ENCODE measurements around the gene CISD3.

Gene CISD3

DNA sequence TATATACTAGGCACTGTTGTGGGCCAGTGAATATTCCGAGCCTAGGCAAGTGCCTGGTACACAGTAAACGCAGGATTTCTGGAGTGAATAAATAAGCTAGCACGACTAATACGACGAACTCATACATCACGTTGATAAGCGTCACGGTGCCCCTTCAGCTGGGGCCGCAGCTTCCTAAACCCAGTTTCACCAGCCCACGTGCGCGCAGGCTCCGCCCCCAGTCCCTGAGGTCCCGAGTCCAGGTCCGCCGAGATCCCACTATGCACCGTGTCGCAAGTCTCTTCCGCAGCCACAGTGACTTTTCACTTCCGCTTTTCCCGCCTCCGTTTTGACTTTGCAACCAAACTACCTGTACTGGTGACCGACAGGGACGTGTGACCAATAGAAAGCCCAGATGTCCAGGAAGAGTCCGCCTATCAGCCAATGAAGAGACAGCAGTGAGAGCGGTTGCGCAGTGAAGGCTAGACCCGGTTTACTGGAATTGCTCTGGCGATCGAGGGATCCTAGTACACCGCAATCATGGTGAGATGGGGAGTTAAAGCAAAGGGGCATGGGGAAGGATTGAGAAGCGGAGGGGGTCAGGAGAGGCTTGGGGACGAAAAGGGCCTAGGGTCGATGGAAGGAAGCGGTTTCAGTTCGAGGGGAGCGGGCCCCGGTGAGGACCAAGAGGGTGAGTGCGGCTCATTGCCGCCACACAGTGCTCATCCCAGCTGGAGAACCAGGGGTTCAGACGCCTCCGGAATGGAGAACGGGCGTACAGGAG lies 22.3 kb downstream of the CISD3 start, which contains the start of gene PSMB3:
PSMB3 (plus strand) TSS at position 434 of the 763 bp plus-strand sequence; CDS start at position 520, 86 bp downstream.
- Histone ChIP-seq H3K4me3 (ENCODE audit: extremely low read depth, insufficient read depth, low read length, poor library complexity, severe bottlenecking) (peak within 1 kb of the TSS; percentile 91), H3K36me3 (ENCODE audit: control insufficient read depth, insufficient read depth, low read length) (peaks cover 36% of the 10 kb centered on the region), H3K9me3 (ENCODE audit: control insufficient read depth, low read length) (no peaks in the 10 kb centered on the region), H3K4me1 (ENCODE audit: control insufficient read depth, insufficient read depth, low read length, poor library complexity, severe bottlenecking) (no peaks in the 10 kb centered on the region), H3K27ac (ENCODE audit: low read depth, low read length, severe bottlenecking) (peak within 1 kb of the TSS; percentile 62)
- 0% methylated on average over 31 to 42 of the region's 44 CpGs for WGBS, 2 experiments (ENCODE audit: insufficient coverage in 2 of 2)

DNA sequence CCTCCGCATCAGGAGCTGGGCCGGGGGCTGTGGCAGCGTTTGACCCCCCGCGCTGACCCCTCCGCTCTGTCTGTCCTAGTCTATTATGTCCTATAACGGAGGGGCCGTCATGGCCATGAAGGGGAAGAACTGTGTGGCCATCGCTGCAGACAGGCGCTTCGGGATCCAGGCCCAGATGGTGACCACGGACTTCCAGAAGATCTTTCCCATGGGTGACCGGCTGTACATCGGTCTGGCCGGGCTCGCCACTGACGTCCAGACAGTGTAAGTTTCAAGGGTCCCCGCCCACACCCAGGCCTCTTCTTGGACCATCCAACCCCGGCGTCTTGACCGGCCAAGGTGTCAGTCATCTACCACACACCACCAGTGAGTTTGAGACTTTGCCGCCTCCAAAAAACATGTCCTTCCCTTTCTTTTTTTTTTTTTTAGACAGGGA lies 22.9 kb downstream of the CISD3 start:
- Histone ChIP-seq H3K4me1 (ENCODE audit: control insufficient read depth, insufficient read depth, low read length, poor library complexity, severe bottlenecking) (no peaks in the 10 kb centered on the region), H3K27ac (ENCODE audit: low read depth, low read length, severe bottlenecking) (peak overlapping the region; percentile 51), H3K4me3 (ENCODE audit: extremely low read depth, insufficient read depth, low read length, poor library complexity, severe bottlenecking) (peak overlapping the region; percentile 91), H3K36me3 (ENCODE audit: control insufficient read depth, insufficient read depth, low read length) (peaks cover 42% of the 10 kb centered on the region), H3K9me3 (ENCODE audit: control insufficient read depth, low read length) (no peaks in the 10 kb centered on the region)
- WGBS, 2 experiments (ENCODE audit: insufficient coverage in 2 of 2), result 10 to 12% methylated on average over 19 to 22 of the region's 22 CpGs

DNA sequence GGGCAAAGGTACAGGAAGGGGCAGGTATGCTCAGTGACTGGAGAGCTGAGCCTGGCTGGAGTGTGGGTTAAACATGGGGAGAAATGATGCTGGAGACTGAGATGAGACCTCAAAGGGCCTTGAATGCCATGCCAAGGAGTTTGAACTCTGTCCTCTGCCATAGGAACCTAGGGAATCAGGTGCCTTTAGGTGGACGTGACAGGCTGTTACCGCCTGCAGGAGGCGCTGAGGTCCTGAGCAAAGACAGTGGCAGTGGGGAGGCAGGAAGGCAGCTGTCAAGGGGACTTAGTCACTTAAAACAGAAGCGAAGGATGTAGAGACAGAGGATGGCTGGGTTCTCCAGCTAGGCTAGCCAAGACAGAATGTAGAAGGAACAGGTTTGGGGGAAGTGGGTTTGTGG lies 31.5 kb downstream of the CISD3 start:
- Histone ChIP-seq H3K9me3 (ENCODE audit: control insufficient read depth, low read length) (no peaks in the 10 kb centered on the region), H3K27ac (ENCODE audit: low read depth, low read length, severe bottlenecking) (no peak overlapping the region), H3K36me3 (ENCODE audit: control insufficient read depth, insufficient read depth, low read length) (peaks cover 89% of the 10 kb centered on the region), H3K4me3 (ENCODE audit: extremely low read depth, insufficient read depth, low read length, poor library complexity, severe bottlenecking) (no peak overlapping the region), H3K4me1 (ENCODE audit: control insufficient read depth, insufficient read depth, low read length, poor library complexity, severe bottlenecking) (no peaks in the 10 kb centered on the region)
- WGBS, 2 experiments (ENCODE audit: insufficient coverage in 2 of 2), result 81 to 90% methylated on average over 4 of the region's 4 CpGs

DNA sequence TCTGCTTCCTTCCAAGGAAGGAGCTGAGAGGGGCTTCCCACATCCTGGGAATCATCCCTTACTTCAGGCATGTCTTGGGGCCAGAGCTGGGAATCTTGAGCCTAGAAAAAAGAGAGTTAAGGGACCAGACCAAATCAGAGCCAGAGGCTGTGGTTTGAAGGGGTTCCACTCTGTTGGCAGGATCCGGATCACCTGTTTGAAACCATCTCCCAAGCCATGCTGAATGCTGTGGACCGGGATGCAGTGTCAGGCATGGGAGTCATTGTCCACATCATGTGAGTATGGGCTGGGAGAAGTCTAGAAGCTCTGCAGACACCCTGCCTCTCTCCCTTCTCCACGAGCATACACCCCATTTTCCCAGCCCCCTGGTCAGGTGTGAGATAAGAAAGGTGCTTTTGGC lies 32.1 kb downstream of the CISD3 start:
- WGBS, 2 experiments (ENCODE audit: insufficient coverage in 2 of 2), result 94 to 95% methylated on average over 2 of the region's 3 CpGs
- Histone ChIP-seq H3K4me1 (ENCODE audit: control insufficient read depth, insufficient read depth, low read length, poor library complexity, severe bottlenecking) (no peaks in the 10 kb centered on the region), H3K27ac (ENCODE audit: low read depth, low read length, severe bottlenecking) (no peak overlapping the region), H3K36me3 (ENCODE audit: control insufficient read depth, insufficient read depth, low read length) (peaks cover 89% of the 10 kb centered on the region), H3K9me3 (ENCODE audit: control insufficient read depth, low read length) (no peaks in the 10 kb centered on the region), H3K4me3 (ENCODE audit: extremely low read depth, insufficient read depth, low read length, poor library complexity, severe bottlenecking) (no peak overlapping the region)

DNA sequence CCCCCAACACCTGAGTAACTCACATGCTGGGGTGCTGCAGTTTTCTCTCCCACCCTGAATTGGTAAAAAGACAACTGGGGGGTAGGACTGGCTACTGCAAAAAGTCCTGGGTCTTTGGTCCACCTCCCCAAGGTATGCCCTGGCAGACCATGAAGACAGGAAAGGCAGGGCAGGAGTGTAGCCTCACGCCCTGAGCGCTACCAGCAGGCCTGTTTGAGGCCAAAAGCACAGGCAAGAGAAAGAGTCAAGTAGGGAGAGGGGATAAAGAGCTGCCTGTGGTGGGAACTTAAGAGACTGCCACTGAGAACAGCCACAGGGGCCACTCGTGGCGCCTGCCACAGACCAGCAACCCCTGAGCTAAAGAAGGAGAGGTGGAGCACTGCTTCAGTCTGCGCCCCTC lies 36.2 kb downstream of the CISD3 start:
- Histone ChIP-seq H3K9me3 (ENCODE audit: control insufficient read depth, low read length) (no peaks in the 10 kb centered on the region), H3K36me3 (ENCODE audit: control insufficient read depth, insufficient read depth, low read length) (peaks cover 92% of the 10 kb centered on the region), H3K27ac (ENCODE audit: low read depth, low read length, severe bottlenecking) (no peak overlapping the region), H3K4me3 (ENCODE audit: extremely low read depth, insufficient read depth, low read length, poor library complexity, severe bottlenecking) (no peak overlapping the region), H3K4me1 (ENCODE audit: control insufficient read depth, insufficient read depth, low read length, poor library complexity, severe bottlenecking) (peaks cover 4% of the 10 kb centered on the region)
- 94 to 96% methylated on average over 5 of the region's 5 CpGs for WGBS, 2 experiments (ENCODE audit: insufficient coverage in 2 of 2)

DNA sequence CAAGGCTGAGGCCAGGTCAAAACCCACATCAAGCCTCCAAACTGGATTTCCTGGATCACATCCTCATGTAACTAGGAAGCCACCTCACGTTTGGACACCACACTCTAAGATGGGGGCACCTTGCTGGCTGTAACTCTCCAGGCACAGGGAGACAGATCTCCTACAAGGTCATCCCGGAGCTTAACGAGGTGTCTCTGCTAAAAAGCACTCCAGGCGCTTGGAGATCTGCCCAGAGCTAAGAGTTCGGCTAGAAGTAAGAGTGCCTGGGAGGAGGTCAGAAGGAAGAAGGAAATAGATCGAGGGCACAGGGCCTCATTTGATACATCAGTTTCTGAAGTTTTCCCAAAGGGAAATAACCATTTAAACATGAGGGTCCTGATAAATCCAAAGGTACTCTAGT lies 38.3 kb downstream of the CISD3 start:
- 94% methylated on average over 4 to 6 of the region's 6 CpGs for WGBS, 2 experiments (ENCODE audit: insufficient coverage in 2 of 2)
- Histone ChIP-seq H3K27ac (ENCODE audit: low read depth, low read length, severe bottlenecking) (no peak overlapping the region), H3K9me3 (ENCODE audit: control insufficient read depth, low read length) (no peaks in the 10 kb centered on the region), H3K4me3 (ENCODE audit: extremely low read depth, insufficient read depth, low read length, poor library complexity, severe bottlenecking) (no peak overlapping the region), H3K4me1 (ENCODE audit: control insufficient read depth, insufficient read depth, low read length, poor library complexity, severe bottlenecking) (peaks cover 4% of the 10 kb centered on the region), H3K36me3 (ENCODE audit: control insufficient read depth, insufficient read depth, low read length) (peaks cover 94% of the 10 kb centered on the region)

DNA sequence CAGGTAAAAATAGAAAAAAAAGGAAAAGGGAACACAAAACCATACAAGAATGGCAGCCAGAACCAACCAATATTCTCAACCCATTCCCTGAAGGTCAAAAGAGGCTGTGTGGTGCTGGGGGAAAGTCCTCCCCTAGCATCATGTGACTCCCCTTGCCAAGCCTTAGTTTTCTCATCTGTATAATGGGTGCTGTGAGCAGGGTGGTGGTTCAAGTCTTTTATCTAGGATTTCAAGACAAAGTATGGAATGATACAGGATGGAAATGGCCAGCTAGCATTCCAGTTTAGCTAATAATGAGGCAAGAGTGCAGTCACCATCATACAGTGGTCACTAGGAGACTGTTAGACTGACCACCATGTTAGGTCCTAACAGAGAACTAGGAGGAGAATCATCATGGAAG lies 43.1 kb downstream of the CISD3 start:
- no peaks in the 10 kb centered on the region for H3K9me3 ChIP-seq (ENCODE audit: control insufficient read depth, low read length)
- peaks cover 95% of the 10 kb centered on the region for H3K36me3 ChIP-seq (ENCODE audit: control insufficient read depth, insufficient read depth, low read length)
- H3K4me1 ChIP-seq (ENCODE audit: control insufficient read depth, insufficient read depth, low read length, poor library complexity, severe bottlenecking), result no peaks in the 10 kb centered on the region
- H3K27ac ChIP-seq (ENCODE audit: low read depth, low read length, severe bottlenecking), result no peak overlapping the region
- H3K4me3 ChIP-seq (ENCODE audit: extremely low read depth, insufficient read depth, low read length, poor library complexity, severe bottlenecking), result no peak overlapping the region

DNA sequence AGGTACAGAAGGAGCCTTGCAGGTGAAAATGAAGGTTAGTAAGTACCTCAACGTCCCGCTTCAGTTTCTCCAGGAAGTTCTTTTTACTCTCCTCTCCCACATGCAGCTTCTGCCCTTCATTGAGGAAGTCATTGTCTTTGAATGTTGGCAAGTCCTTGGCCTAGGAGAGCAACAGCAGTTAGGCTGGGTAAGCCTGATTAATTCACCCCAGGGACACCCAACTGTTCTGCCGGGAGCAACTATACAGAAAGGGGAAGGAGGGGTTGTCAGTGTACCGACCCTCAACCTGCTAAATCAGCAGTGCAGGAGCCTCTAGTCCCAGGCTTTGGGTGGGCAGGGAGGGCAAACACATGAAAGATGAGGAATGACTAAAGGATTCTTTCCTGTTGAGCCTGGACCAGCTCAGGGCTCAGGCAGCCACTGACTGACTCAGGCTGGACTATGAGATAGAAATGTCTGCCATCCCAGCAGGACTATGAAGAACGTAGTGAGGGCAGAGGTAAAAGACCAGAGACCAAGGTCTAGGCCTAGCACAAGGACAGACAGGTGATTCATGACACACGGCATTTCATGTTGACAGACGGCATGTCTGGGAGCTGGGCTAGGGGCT lies 47.6 kb downstream of the CISD3 start:
- Histone ChIP-seq H3K9me3 (ENCODE audit: control insufficient read depth, low read length) (no peaks in the 10 kb centered on the region), H3K27ac (ENCODE audit: low read depth, low read length, severe bottlenecking) (no peak overlapping the region), H3K36me3 (ENCODE audit: control insufficient read depth, insufficient read depth, low read length) (peaks cover 96% of the 10 kb centered on the region), H3K4me3 (ENCODE audit: extremely low read depth, insufficient read depth, low read length, poor library complexity, severe bottlenecking) (no peak overlapping the region), H3K4me1 (ENCODE audit: control insufficient read depth, insufficient read depth, low read length, poor library complexity, severe bottlenecking) (no peaks in the 10 kb centered on the region)
- WGBS, 2 experiments (ENCODE audit: insufficient coverage in 2 of 2), result 72 to 78% methylated on average over 5 of the region's 7 CpGs

DNA sequence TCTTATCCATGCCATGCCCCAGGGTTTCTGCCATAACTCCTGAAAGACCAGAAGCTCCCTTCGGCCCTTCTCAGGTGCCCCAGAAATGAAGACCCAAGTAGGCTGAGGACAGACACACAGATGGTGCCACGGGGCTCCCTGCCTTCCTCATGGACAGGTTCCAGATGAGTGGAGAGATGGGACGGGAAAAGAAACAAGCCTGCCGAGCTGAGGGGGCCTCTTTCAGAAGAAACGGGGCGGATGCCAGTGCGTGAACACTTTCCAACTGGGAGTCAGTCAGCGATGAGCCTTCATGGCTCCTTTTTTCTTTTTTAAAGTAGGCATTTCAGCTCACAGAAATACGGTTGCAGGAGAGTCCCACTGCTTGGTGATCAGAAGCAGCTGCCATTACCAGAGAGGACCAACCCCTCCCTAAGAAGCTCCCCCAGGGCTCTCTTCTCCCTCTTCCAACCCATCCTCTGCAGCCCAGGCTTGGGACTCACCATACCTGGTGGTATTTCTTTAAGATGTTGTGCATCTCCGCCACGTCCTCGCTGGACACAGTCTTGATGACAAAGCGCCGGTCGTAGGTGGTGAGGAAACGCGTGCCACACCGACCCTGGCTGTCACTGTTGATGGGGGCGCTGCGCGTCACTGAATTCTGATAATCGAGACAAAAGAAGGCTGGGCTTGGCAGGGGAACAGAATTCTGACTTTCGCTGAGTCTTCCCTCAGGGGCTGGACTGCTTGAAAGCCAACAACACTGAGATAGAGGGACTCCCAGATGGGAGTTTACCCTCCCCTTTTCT lies 50.0 kb downstream of the CISD3 start:
- no peaks in the 10 kb centered on the region for H3K9me3 ChIP-seq (ENCODE audit: control insufficient read depth, low read length)
- H3K27ac ChIP-seq (ENCODE audit: low read depth, low read length, severe bottlenecking), result no peak overlapping the region
- H3K4me1 ChIP-seq (ENCODE audit: control insufficient read depth, insufficient read depth, low read length, poor library complexity, severe bottlenecking), result no peaks in the 10 kb centered on the region
- no peak overlapping the region for H3K4me3 ChIP-seq (ENCODE audit: extremely low read depth, insufficient read depth, low read length, poor library complexity, severe bottlenecking)
- peaks cover 96% of the 10 kb centered on the region for H3K36me3 ChIP-seq (ENCODE audit: control insufficient read depth, insufficient read depth, low read length)
- 96 to 97% methylated on average over 22 of the region's 23 CpGs for WGBS, 2 experiments (ENCODE audit: insufficient coverage in 2 of 2)

DNA sequence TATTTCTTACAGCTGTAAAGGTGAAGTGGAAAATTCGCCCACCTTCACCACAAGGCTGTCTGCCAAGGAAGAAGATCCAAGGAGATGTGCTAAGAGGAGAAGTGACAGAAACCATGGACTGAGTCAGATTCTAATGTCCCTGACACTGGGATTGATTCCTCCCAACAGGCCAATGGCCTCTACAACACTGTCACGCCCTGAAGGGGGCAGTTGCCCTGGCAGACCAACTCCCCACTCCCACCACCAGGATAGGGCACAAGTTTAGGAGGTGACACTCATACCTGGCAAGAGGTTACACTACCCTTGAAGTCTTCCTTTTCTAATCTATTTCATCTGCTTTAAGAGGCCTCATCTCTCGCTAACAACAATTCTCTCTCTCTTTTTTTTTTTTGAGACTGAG lies 53.1 kb downstream of the CISD3 start:
- H3K4me3 ChIP-seq (ENCODE audit: extremely low read depth, insufficient read depth, low read length, poor library complexity, severe bottlenecking), result no peak overlapping the region
- no peak overlapping the region for H3K27ac ChIP-seq (ENCODE audit: low read depth, low read length, severe bottlenecking)
- WGBS, 2 experiments (ENCODE audit: insufficient coverage in 2 of 2), result 100% methylated on average over 2 of the region's 3 CpGs
- no peaks in the 10 kb centered on the region for H3K9me3 ChIP-seq (ENCODE audit: control insufficient read depth, low read length)
- peaks cover 3% of the 10 kb centered on the region for H3K4me1 ChIP-seq (ENCODE audit: control insufficient read depth, insufficient read depth, low read length, poor library complexity, severe bottlenecking)
- H3K36me3 ChIP-seq (ENCODE audit: control insufficient read depth, insufficient read depth, low read length), result peaks cover 90% of the 10 kb centered on the region

Measured in mesodermal cell (in vitro differentiated cells).